ENCODE results near the gene FBXO21. TPM values are rescaled to one million over a fixed set of nuclear protein-coding genes. Genes with fewer than 3 reads are reported as not detected.

The FBXO21 gene
- total and polyA plus RNA-seq, 8 donors, result 31.3 to 52.4 (median 50.2) TPM

- no peaks in the 10 kb centered on the region for H3K4me1 ChIP-seq
- no peak for TF ChIP-seq CTCF (IDR thresholded peaks at IDR 0.05)
- DNase-seq, result no peak
- H3K36me3 ChIP-seq, result peaks cover 0 to 100% of the 10 kb centered on the region in 2 donors
- ATAC-seq, result no peak
- no peak overlapping the region for H3K27ac ChIP-seq
- intact Hi-C loops (cut with DNase I), result no loop called here
- no peaks in the 10 kb centered on the region for H3K9me3 ChIP-seq
- no peaks in the 10 kb centered on the region for H3K27me3 ChIP-seq
- no peak overlapping the region for H3K4me3 ChIP-seq
Observed at GRCh38 chr12:117171499-117172162, 18.6 kb downstream of the FBXO21 start.

- Histone ChIP-seq H3K4me3 (no peak overlapping the region), H3K36me3 (peaks cover 0 to 100% of the 10 kb centered on the region in 2 donors), H3K9me3 (no peaks in the 10 kb centered on the region), H3K27ac (no peak overlapping the region), H3K4me1 (no peaks in the 10 kb centered on the region), H3K27me3 (no peaks in the 10 kb centered on the region)
- DNase-seq (no peak), ATAC-seq (no peak)
- TF ChIP-seq CTCF (IDR thresholded peaks at IDR 0.05), result no peak
- intact Hi-C loops (cut with DNase I), result no loop called here
Observed at GRCh38 chr12:117169548-117169947, 20.7 kb downstream of the FBXO21 start.

- H3K27ac ChIP-seq, result no peak overlapping the region
- DNase-seq, result no peak
- H3K9me3 ChIP-seq, result no peaks in the 10 kb centered on the region
- H3K27me3 ChIP-seq, result no peaks in the 10 kb centered on the region
- no peaks in the 10 kb centered on the region for H3K4me1 ChIP-seq
- no peak overlapping the region for H3K4me3 ChIP-seq
- TF ChIP-seq CTCF (IDR thresholded peaks at IDR 0.05), result no peak
- intact Hi-C loops (cut with DNase I), result no loop called here
- no peak for ATAC-seq
- peaks cover 0 to 100% of the 10 kb centered on the region in 2 donors for H3K36me3 ChIP-seq
Observed at GRCh38 chr12:117168976-117169375, 21.3 kb downstream of the FBXO21 start.

GRCh38 chr12:117167769-117168168 lies 22.5 kb downstream of the FBXO21 start:
- intact Hi-C loops (cut with DNase I), result no loop called here
- no peak for ATAC-seq
- Histone ChIP-seq H3K36me3 (peaks cover 0 to 100% of the 10 kb centered on the region in 2 donors), H3K9me3 (no peaks in the 10 kb centered on the region), H3K27ac (no peak overlapping the region), H3K4me3 (no peak overlapping the region), H3K4me1 (no peaks in the 10 kb centered on the region), H3K27me3 (no peaks in the 10 kb centered on the region)
- no peak for DNase-seq
- no peak for TF ChIP-seq CTCF (IDR thresholded peaks at IDR 0.05)

GRCh38 chr12:117166107-117166506 lies 24.2 kb downstream of the FBXO21 start:
- Histone ChIP-seq H3K9me3 (no peaks in the 10 kb centered on the region), H3K36me3 (peaks cover 0 to 100% of the 10 kb centered on the region in 2 donors), H3K4me3 (no peak overlapping the region), H3K4me1 (no peaks in the 10 kb centered on the region), H3K27ac (no peak overlapping the region), H3K27me3 (no peaks in the 10 kb centered on the region)
- no peak for ATAC-seq
- TF ChIP-seq CTCF (IDR thresholded peaks at IDR 0.05), result no peak
- intact Hi-C loops (cut with DNase I), result no loop called here
- DNase-seq, result no peak
